Retinal pigment epithelial cell (primary cell): ENCODE measurements around the gene MADCAM1.

Experiments used
- DNase-seq: peaks from one replicate; pipeline ENCODE4 v3.0.0-alpha.2; 2010; ENCODE audit warnings: low read depth
- H3K4me3 ChIP-seq: 2 replicates; pipeline ENCODE4 v1.5.1; 2011; ENCODE audit warnings: mild to moderate bottlenecking, low read length, control low read depth, moderate library complexity
- TF ChIP-seq, protein P1 (sequence below): conservative IDR thresholded peaks from 2 replicates; pipeline ENCODE4 v1.5.1; 2011; ENCODE audit warnings: low read depth, low read length, control low read depth, inconsistent platforms

The MADCAM1 gene

DNA sequence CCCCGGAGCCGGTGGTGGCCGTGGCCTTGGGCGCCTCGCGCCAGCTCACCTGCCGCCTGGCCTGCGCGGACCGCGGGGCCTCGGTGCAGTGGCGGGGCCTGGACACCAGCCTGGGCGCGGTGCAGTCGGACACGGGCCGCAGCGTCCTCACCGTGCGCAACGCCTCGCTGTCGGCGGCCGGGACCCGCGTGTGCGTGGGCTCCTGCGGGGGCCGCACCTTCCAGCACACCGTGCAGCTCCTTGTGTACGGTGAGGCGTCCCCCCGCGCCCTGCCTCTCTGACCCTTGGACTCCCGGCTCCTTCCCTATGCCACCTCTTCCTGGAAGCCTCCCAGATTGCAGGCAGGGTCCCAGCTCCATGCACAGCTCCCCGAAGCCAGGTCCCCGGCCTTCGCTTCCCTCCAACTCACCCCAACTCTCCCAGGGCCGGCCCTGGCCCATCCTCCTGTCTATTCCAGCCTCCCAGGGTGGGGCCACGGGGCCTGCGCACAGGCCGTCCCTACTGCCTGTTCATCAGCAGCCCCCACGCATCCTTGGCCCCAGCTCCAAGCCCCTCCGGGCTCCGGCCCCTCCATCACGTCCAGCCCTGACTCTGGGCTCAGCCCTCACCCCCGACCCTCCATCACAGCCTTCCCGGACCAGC, 1.7 kb downstream of the MADCAM1 start:
- no peak for DNase-seq
- TF ChIP-seq, protein P1, sequence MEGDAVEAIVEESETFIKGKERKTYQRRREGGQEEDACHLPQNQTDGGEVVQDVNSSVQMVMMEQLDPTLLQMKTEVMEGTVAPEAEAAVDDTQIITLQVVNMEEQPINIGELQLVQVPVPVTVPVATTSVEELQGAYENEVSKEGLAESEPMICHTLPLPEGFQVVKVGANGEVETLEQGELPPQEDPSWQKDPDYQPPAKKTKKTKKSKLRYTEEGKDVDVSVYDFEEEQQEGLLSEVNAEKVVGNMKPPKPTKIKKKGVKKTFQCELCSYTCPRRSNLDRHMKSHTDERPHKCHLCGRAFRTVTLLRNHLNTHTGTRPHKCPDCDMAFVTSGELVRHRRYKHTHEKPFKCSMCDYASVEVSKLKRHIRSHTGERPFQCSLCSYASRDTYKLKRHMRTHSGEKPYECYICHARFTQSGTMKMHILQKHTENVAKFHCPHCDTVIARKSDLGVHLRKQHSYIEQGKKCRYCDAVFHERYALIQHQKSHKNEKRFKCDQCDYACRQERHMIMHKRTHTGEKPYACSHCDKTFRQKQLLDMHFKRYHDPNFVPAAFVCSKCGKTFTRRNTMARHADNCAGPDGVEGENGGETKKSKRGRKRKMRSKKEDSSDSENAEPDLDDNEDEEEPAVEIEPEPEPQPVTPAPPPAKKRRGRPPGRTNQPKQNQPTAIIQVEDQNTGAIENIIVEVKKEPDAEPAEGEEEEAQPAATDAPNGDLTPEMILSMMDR: no peak

DNA sequence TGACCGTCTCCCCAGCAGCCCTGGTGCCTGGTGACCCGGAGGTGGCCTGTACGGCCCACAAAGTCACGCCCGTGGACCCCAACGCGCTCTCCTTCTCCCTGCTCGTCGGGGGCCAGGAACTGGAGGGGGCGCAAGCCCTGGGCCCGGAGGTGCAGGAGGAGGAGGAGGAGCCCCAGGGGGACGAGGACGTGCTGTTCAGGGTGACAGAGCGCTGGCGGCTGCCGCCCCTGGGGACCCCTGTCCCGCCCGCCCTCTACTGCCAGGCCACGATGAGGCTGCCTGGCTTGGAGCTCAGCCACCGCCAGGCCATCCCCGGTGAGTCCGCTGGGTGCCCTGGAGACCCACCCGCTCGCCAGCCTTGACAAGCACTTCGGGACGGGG, 2.2 kb downstream of the MADCAM1 start:
- TF ChIP-seq, protein P1: no peak
- H3K4me3 ChIP-seq: no peak overlapping the region
- no peak for DNase-seq

More for the DNA sequence above, 1.7 kb downstream of the MADCAM1 start:
- no peak overlapping the region for H3K4me3 ChIP-seq

DNA sequence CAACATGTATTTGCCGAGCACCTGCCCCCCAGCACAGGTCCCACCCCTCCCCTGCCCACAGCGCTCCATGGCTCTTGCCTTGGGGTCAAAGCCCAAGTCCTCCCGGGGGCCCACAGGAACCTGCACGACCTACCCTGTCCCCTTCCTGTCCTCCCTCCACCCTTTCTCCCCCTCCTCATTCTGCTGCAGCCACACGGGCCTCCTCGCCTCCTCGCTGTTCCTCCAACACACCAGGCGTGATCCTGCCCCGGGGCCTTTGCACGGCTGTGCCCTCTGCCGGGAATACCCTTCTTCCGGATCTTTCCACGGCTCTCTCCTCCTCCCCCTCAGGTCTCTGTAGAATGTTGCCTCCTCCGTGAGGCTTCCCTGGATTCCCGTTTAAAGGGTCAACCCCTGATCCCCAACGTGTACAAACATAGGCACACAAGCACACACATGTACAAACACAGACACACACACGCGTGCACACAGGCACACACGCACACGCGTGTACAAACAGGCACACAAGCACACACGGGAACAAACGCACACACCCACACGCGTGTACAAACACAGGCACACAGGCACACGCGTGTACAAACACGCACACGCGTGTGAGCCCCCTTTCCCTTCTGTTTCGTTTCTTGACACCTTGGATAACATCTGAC, 2.8 kb downstream of the MADCAM1 start:
- DNase-seq: no peak
- H3K4me3 ChIP-seq: no peak overlapping the region
- TF ChIP-seq, protein P1: no peak

DNA sequence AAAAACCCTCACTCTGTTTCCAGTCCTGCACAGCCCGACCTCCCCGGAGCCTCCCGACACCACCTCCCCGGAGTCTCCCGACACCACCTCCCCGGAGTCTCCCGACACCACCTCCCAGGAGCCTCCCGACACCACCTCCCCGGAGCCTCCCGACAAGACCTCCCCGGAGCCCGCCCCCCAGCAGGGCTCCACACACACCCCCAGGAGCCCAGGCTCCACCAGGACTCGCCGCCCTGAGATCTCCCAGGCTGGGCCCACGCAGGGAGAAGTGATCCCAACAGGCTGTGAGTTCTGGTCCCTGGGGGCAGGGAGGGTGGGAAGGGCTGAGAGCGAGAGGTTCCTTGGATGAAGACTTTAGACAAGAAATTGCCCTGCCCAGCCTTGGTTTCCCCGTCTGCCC, 5.4 kb downstream of the MADCAM1 start:
- H3K4me3 ChIP-seq: no peak overlapping the region
- TF ChIP-seq, protein P1: no peak
- DNase-seq: no peak

DNA sequence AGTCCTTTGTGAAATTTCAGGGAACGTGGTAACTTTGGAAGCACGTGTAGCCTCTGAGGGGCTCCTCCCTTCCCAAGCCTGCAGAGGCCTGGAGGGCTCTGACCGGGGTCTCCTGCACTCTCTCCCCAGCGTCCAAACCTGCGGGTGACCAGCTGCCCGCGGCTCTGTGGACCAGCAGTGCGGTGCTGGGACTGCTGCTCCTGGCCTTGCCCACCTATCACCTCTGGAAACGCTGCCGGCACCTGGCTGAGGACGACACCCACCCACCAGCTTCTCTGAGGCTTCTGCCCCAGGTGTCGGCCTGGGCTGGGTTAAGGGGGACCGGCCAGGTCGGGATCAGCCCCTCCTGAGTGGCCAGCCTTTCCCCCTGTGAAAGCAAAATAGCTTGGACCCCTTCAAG, 8.3 kb downstream of the MADCAM1 start:
- no peak overlapping the region for H3K4me3 ChIP-seq
- no peak for DNase-seq
- TF ChIP-seq, protein P1: no peak

DNA sequence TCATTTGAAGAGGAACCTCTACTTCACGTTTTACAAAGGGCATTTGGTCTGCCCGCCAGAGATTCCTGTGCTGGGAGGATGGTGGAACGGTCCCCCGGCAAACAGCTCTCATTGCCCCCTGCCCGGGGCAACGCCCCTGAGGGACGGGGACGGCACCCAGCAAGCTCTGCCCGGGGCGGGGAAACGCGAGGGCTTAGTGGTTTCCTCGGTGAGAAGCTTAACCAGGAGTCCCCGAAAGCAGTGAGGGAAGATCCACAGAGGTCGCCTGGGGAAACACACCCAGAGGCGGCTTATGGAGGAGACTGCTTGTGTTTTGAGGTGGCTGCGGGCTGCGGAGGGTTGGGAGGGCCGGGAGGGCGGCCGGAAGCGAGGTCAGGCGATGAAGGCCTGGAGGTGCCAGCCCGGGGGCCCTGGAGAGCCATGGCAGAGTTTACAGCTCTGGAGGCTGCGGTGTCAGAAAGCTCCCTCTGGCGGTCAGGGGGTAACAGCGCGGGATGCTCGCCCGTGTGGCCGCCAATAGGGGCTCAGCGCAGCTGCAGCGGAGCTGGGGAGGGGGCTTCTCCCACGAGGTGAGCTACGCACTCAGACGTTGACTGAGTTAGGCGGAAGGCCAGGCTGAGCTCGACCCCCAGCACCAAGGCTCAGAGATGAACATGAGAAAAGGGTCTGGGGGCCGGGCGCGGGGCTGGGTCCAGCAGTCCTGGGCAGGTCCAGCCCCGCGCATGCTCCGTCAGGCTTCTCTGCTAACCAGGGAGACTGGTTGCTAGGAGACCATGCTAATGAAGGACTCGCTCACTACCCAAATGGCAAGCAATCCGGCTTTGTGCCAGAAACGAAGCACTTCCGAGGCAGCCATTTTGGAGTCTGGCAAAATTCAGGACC, 10.4 kb downstream of the MADCAM1 start:
- TF ChIP-seq, protein P1: peak; percentile 91
- H3K4me3 ChIP-seq: peak overlapping the region; percentile 83
- DNase-seq: no peak
